Adrenal gland (tissue), 12 donors: ENCODE measurements around the gene ACOX1. TPM values are rescaled to one million over a fixed set of nuclear protein-coding genes. Genes with fewer than 3 reads are reported as not detected.
"Not testable (repeated sequence)": the region's sequence is repeated elsewhere in the genome, so short reads cannot be mapped to it uniquely, and the experiment has no call there.

ENCODE experiments used
- DNase-seq, 7 donors: peaks; one replicate each; pipeline ENCODE4 v3.0.0-alpha.2; 2019 to 2020
- H3K27ac ChIP-seq, 5 donors: fragments of 200-600 bp; sonication (generic) in 4 of 5; 1 replicate in 3 of 5; 2 replicates in 2 of 5; pipeline versions ENCODE4 v1.5.1 to v1.8.0; 2016 to 2020; ENCODE audit warnings: mild to moderate bottlenecking in 1 of 5
- H3K27me3 ChIP-seq: fragments of 200-600 bp; 2 replicates; pipeline ENCODE4 v1.8.0; 2021
- H3K36me3 ChIP-seq, 2 donors: fragments of 200-600 bp; replicated peaks in 1 of 2; 1 replicate in 1 of 2; 2 replicates in 1 of 2; pipeline versions ENCODE4 v1.5.1 to v1.8.0; 2018 to 2022
- H3K4me1 ChIP-seq, 2 donors: fragments of 200-600 bp; replicated peaks in 1 of 2; 1 replicate in 1 of 2; 2 replicates in 1 of 2; pipeline versions ENCODE4 v1.5.1 to v1.8.0; 2018 to 2021
- H3K4me3 ChIP-seq, 4 donors: fragments of 200-600 bp; sonication (generic) in 3 of 4; one replicate each; pipeline ENCODE4 v1.5.1; 2016 to 2018
- H3K9me3 ChIP-seq, 3 donors: fragments of 200-600 bp; sonication (generic) in 1 of 3; replicated peaks in 1 of 3; 1 replicate in 2 of 3; 2 replicates in 1 of 3; pipeline versions ENCODE4 v1.5.1 to v1.8.0; 2016 to 2021
- POLR2A ChIP-seq, 2 donors: fragments of 450-650 bp; IDR thresholded peaks; one replicate each; pipeline ENCODE4 v1.6.1; 2017; ENCODE audit warnings: antibody characterized with exemption in 2 of 2, mild to moderate bottlenecking in 2 of 2, moderate library complexity in 1 of 2
- WGBS, 4 donors: extraction: QIAGEN DNeasy Blood & Tissue Kit in 2 of 4; methylation state at CpG; one replicate each; pipeline versions ENCODE4 v1.1.5 to v1.1.7; 2013 to 2017; 5-methylcytosine and 5-hydroxymethylcytosine counted together
- intact Hi-C, 2 donors: fragments of 100-400 bp; cut with DNase I; formaldehyde crosslinking; loops; one replicate each; pipeline versions ENCODE4 v1.14.1 to v1.15.0; 2022 to 2023
- polyA plus RNA-seq, 3 donors: library from polyadenylated mRNA; stranded (reverse); fragments of 200-250 nt in 2 of 3; fragments of 350-450 nt in 1 of 3; fragmentation: Illumina TruSeq in 1 of 3; extraction: RNeasy Lipid Tissue Mini Kit (QIAGEN cat#74804) in 1 of 3; gene quantifications; one replicate each; pipeline ENCODE4 v1.2.3, GENCODE V29; 2013 to 2014
- total RNA-seq, 9 donors: library from RNA; depleted of rRNA in 4 of 9; stranded (reverse); fragments of >200 nt in 4 of 9; fragments of 120-200 nt in 1 of 9; fragmentation: NEBNext Ultra II Directional in 1 of 9; extraction: Animal tissue kit (Norgen Biotek cat#: 25700) in 1 of 9; gene quantifications; one replicate each; pipeline versions ENCODE4 v1.1.0 to v1.2.4, GENCODE V29; 2013 to 2023
- TF ChIP-seq, protein P1 (sequence below), 6 experiments: fragments of 450-650 bp in 4 of 6; fragments of 200-600 bp in 2 of 6; sonication (generic) in 1 of 6; IDR thresholded peaks; 1 replicate in 5 of 6; 2 replicates in 1 of 6; pipeline versions ENCODE4 v1.5.1 to v1.8.0; 2016 to 2021; ENCODE audit warnings: antibody characterized with exemption in 6 of 6, mild to moderate bottlenecking in 2 of 6, moderate library complexity in 1 of 6
- donor health status: healthy with polysubstance abuse.
- donor health status: Bipolar disorder and iron deficiency.
- donor health status: DM: yes; HTN: yes; CAD: no.
- donor health status: DM: no; HTN: no; CAD: no.
- donor health status: DM: no; HTN: no; CAD: no.
- donor health status: DM: yes; HTN: yes; CAD: no.

ACOX1 gene
- total and polyA plus RNA-seq, 12 donors = 28.9 to 109 (median 69.1) TPM

DNA sequence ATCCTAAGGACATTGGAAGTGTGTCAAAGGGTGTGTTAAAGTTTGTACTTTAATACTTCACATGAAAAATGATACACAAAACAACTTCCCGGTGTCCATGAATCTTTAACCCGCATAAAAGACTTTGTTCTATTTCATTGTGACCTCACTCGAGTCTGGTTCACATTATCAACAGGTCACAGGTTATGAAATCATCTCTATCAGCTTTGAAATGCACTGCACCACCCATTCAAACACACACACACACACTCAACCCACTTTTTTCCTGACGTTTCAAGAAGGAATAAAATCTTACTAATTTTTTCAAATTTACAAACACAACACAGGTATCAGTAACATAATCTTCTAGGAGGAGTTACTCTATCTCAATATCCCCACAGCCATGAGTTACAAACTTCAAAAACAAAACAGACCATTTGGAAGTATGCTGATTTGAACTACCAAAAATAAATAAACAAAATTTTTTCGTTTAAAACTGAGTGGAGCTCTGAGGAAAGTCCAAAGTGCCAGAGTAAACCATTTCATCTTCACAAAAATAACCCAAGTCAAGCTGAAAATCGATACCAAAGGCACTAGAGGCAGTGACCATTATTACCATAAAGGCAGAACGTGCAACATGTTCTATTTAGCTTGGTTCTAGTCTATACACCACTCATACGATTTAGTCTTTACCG, 2.7 kb downstream of the ACOX1 start:
- 48 to 53% (median 50%) methylated on average over 9 of the region's 9 CpGs for WGBS, 4 donors
- H3K9me3 ChIP-seq = no peaks in the 10 kb centered on the region
- H3K36me3 ChIP-seq = peaks cover 0 to 17% of the 10 kb centered on the region in 2 donors
- peak overlapping the region in 1 of 4 donors; percentile 9 for H3K4me3 ChIP-seq
- intact Hi-C loops = no loop called here
- TF ChIP-seq POLR2A (IDR thresholded peaks at IDR 0.05) = no peak
- TF ChIP-seq, protein P1, sequence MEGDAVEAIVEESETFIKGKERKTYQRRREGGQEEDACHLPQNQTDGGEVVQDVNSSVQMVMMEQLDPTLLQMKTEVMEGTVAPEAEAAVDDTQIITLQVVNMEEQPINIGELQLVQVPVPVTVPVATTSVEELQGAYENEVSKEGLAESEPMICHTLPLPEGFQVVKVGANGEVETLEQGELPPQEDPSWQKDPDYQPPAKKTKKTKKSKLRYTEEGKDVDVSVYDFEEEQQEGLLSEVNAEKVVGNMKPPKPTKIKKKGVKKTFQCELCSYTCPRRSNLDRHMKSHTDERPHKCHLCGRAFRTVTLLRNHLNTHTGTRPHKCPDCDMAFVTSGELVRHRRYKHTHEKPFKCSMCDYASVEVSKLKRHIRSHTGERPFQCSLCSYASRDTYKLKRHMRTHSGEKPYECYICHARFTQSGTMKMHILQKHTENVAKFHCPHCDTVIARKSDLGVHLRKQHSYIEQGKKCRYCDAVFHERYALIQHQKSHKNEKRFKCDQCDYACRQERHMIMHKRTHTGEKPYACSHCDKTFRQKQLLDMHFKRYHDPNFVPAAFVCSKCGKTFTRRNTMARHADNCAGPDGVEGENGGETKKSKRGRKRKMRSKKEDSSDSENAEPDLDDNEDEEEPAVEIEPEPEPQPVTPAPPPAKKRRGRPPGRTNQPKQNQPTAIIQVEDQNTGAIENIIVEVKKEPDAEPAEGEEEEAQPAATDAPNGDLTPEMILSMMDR (IDR thresholded peaks at IDR 0.05) = no peak
- H3K27ac ChIP-seq = peak overlapping the region in 4 of 5 donors; percentile 13 to 58 (median 26)
- H3K4me1 ChIP-seq = peaks cover 27 to 57% of the 10 kb centered on the region in 2 donors
- peak in 1 of 7 donors; percentile 20 for DNase-seq
- no peaks in the 10 kb centered on the region for H3K27me3 ChIP-seq

GRCh38 chr17:75975757-75976174, 3.2 kb downstream of the ACOX1 start:
- Histone ChIP-seq H3K27ac (peak overlapping the region; percentile 13 to 58 (median 31)), H3K4me1 (peaks cover 27 to 53% of the 10 kb centered on the region in 2 donors), H3K27me3 (no peaks in the 10 kb centered on the region), H3K36me3 (peaks cover 0 to 19% of the 10 kb centered on the region in 2 donors), H3K9me3 (no peaks in the 10 kb centered on the region), H3K4me3 (peak overlapping the region in 1 of 4 donors; percentile 9)
- no peak for DNase-seq
- intact Hi-C loops = no loop called here
- WGBS, 4 donors = 44 to 59% (median 52%) methylated on average over 5 of the region's 5 CpGs
- TF ChIP-seq, protein P1 (IDR thresholded peaks at IDR 0.05) = no peak
- no peak for TF ChIP-seq POLR2A (IDR thresholded peaks at IDR 0.05)

DNA sequence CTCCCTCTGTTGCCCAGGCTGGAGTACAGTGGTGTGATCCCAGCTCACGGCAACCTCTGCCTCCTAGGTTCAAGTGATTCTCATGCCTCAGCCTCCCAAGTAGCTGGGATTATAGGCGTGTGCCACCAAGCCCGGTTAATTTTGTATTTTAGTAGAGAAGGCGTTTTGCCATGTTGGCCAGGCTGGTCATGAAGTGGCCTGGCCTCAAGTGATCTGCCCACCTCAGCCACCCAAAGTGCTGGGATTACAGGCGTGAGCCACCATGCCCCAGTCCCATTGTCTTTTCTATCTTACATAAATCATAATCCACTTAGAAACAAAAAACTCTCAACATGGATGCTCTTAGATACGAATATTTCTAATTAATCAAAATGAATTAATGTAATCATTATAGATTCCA, 3.8 kb downstream of the ACOX1 start:
- intact Hi-C loops, H3K9me3 ChIP-seq, DNase-seq, H3K4me3 ChIP-seq, H3K27me3 ChIP-seq: not testable (repeated sequence)
- Histone ChIP-seq H3K36me3 (peaks cover 0 to 19% of the 10 kb centered on the region in 2 donors), H3K4me1 (peaks cover 27 to 47% of the 10 kb centered on the region in 2 donors), H3K27ac (peak overlapping the region in 1 of 5 donors; percentile 21)
- 95 to 96% (median 95%) methylated on average over 6 of the region's 6 CpGs for WGBS, 4 donors

- peak overlapping the region in 2 of 5 donors; percentile 37 to 72 for H3K27ac ChIP-seq
- H3K27me3 ChIP-seq = no peaks in the 10 kb centered on the region
- intact Hi-C loops = no loop called here
- peaks cover 2 to 13% of the 10 kb centered on the region in 2 donors for H3K4me1 ChIP-seq
- 90 to 97% (median 91%) methylated on average over 7 of the region's 7 CpGs for WGBS, 4 donors
- H3K36me3 ChIP-seq = peaks cover 0 to 19% of the 10 kb centered on the region in 2 donors
- TF ChIP-seq, protein P1 (IDR thresholded peaks at IDR 0.05) = no peak
- TF ChIP-seq POLR2A (IDR thresholded peaks at IDR 0.05) = no peak
- no peak for DNase-seq
- no peak overlapping the region for H3K4me3 ChIP-seq
- H3K9me3 ChIP-seq = no peaks in the 10 kb centered on the region
Measured at GRCh38 chr17:75970626-75971025, 8.3 kb downstream of the ACOX1 start.
